Heart left ventricle (tissue), 16 donors: Measurements from ENCODE around the gene PLXNA3. TPM values are rescaled to one million over a fixed set of nuclear protein-coding genes. Genes with fewer than 3 reads are reported as not detected.

Source experiments
- ATAC-seq, 4 donors: fragments of 200-7000 bp; cut with Tn5 transposase; one replicate each; pipeline ENCODE4 v1.9.1; 2020 to 2022; ENCODE audit warnings: moderate library complexity in 4 of 4, mild to moderate bottlenecking in 3 of 4, moderate number of reproducible peaks in 1 of 4
- DNase-seq, 5 donors: peaks; one replicate each; pipeline ENCODE4 v3.0.0-alpha.2; 2020
- H3K27ac ChIP-seq, 12 donors: fragments of 200-600 bp; sonication (generic) in 4 of 12; one replicate each; pipeline versions ENCODE4 v1.5.0 to v1.8.0; 2016 to 2022; ENCODE audit warnings: mild to moderate bottlenecking in 2 of 12
- H3K27me3 ChIP-seq, 9 donors: fragments of 200-600 bp; sonication (generic) in 2 of 9; one replicate each; pipeline versions ENCODE4 v1.5.1 to v1.8.0; 2016 to 2022; ENCODE audit warnings: mild to moderate bottlenecking in 3 of 9
- H3K36me3 ChIP-seq, 9 donors: fragments of 200-600 bp; sonication (generic) in 2 of 9; one replicate each; pipeline versions ENCODE4 v1.5.0 to v1.8.0; 2018 to 2022; ENCODE audit warnings: mild to moderate bottlenecking in 2 of 9
- H3K4me1 ChIP-seq, 12 donors: fragments of 200-600 bp; sonication (generic) in 4 of 12; one replicate each; pipeline versions ENCODE4 v1.5.0 to v1.8.0; 2016 to 2022; ENCODE audit warnings: mild to moderate bottlenecking in 3 of 12
- H3K4me3 ChIP-seq, 12 donors: fragments of 200-600 bp; sonication (generic) in 4 of 12; one replicate each; pipeline versions ENCODE4 v1.5.0 to v1.8.0; 2017 to 2022; ENCODE audit warnings: mild to moderate bottlenecking in 9 of 12, moderate library complexity in 4 of 12
- H3K9me3 ChIP-seq, 12 donors: fragments of 200-600 bp; sonication (generic) in 4 of 12; one replicate each; pipeline versions ENCODE4 v1.5.0 to v1.8.0; 2016 to 2022; ENCODE audit warnings: mild to moderate bottlenecking in 1 of 12
- POLR2A ChIP-seq, 2 donors: fragments of 450-650 bp; IDR thresholded peaks; one replicate each; pipeline ENCODE4 v1.6.1; 2017; ENCODE audit warnings: antibody characterized with exemption in 2 of 2, mild to moderate bottlenecking in 2 of 2, moderate library complexity in 2 of 2
- WGBS, 4 donors: extraction: QIAGEN DNeasy Blood & Tissue Kit in 2 of 4; methylation state at CpG; one replicate each; pipeline versions ENCODE4 v1.1.5 to v1.1.7; 2013 to 2018; 5-methylcytosine and 5-hydroxymethylcytosine counted together
- intact Hi-C, 10 donors: fragments of 100-400 bp; cut with DNase I; formaldehyde crosslinking; loops; one replicate each; pipeline versions ENCODE4 v1.11.1 to v1.14.2; 2022
- polyA plus RNA-seq, 2 donors: library from polyadenylated mRNA; stranded (reverse); fragments of 200-250 nt; gene quantifications; one replicate each; pipeline ENCODE4 v1.2.3, GENCODE V29; 2013
- total RNA-seq, 9 donors: library from RNA; depleted of rRNA in 2 of 9; stranded (reverse); fragments of >200 nt in 2 of 9; fragmentation: NEBNext Ultra II Directional in 3 of 9; extraction: Animal tissue kit (Norgen Biotek cat#: 25700) in 3 of 9; gene quantifications; one replicate each; pipeline versions ENCODE4 v1.1.0 to v1.2.4, GENCODE V29; 2016 to 2023
- TF ChIP-seq, protein P1 (sequence below), 12 donors: fragments of 200-600 bp; sonication (generic) in 4 of 12; IDR thresholded peaks; one replicate each; pipeline versions ENCODE4 v1.5.0 to v1.8.0; 2018 to 2022; ENCODE audit warnings: antibody characterized with exemption in 12 of 12, mild to moderate bottlenecking in 5 of 12
- donor health status: ischemic (EF 13 %, LVEDD 7.1; RV severe dilation, severe dysfunction).
- donor health status: healthy with polysubstance abuse.
- donor health status: DM: no; HTN: yes; CAD: no.
- donor health status: DM: no; HTN: no; CAD: no.
- donor health status: ischemic (EF 25% LVEDD 6.9; RV normal size, moderate dysfunction).
- donor health status: ischemic (EF 25% LVEDD 5.7; RV mildly dilated, moderate dysfunction).
- donor health status: healthy.
- donor health status: DM: yes; HTN: yes; CAD: no.
- donor health status: ischemic (EF 35%, LVEDD 5.7; RV mildly dilated, moderate dysfunction).
- donor health status: nonischemic (EF 11% LVEDD 7.7; RV severe dilation, severe dysfunction).
- donor health status: DM: yes; HTN: yes; CAD: no.
- donor health status: PGD.
- donor health status: ischemic (EF 29% LVEDD 5.4; RV normal size, mild dysfunction).
- donor health status: nonischemic (EF 23%, LVEDD 6.1; RV moderate dilation, normal function).

PLXNA3 gene
- total and polyA plus RNA-seq, 11 donors, result 4.7 to 46.6 (median 12.6) TPM

DNA sequence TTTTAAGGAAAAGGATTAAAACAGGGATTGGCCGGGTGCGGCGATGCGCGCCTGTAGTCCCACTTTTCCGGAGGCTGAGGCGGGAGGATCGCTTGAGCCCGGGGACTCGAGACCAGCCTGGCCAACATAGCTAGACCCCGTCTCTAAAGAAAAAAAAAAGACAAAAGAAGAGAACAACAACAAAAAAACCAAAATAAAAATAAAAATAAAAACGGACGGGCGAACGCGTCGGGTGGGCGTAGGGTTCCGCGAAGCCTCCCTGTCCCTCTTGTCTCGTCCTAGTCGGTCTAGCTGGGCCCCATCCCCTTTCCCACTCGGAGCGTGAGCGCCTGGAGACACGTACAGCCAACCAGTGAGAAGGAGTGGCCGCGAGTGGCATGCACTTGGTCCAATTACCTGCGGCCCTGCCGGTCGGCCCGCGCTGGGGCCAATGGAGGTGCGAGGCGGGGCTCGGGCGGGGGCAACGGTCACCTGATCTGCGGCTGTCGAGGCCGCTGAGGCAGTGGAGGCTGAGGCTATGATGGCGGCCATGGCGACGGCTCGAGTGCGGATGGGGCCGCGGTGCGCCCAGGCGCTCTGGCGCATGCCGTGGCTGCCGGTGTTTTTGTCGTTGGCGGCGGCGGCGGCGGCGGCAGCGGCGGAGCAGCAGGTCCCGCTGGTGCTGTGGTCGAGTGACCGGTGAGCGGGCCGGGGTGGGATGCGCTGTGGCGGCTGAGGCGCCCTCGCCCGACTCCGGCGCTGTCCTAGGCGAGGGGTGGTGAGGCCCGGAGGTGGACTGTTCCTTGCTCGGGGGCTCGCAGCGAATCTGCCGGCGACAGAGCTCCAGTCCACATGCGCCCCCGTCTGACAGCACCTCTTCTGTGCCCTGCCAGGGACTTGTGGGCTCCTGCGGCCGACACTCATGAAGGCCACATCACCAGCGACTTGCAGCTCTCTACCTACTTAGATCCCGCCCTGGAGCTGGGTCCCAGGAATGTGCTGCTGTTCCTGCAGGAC, 29.6 kb upstream of the PLXNA3 start, which contains the start of gene ATP6AP1:
ATP6AP1 (plus strand) TSS at position 502 of the 996 bp plus-strand sequence; CDS start at position 518, 16 bp downstream.
- Histone ChIP-seq H3K9me3 (no peaks in the 10 kb centered on the region), H3K27ac (peak within 1 kb of the TSS; percentile 8 to 90 (median 80)), H3K4me3 (peak within 1 kb of the TSS; percentile 51 to 98 (median 78)), H3K4me1 (peaks cover 0 to 28% (median 7%) of the 10 kb centered on the region in 12 donors), H3K27me3 (no peaks in the 10 kb centered on the region), H3K36me3 (peaks cover 0 to 14% (median 6%) of the 10 kb centered on the region in 9 donors)
- intact Hi-C loops, result loop anchor here in 1 of 10 donors (2.0 kb wide), 1 partner anchor 62 kb away; the partner anchor contains the start of gene SLC10A3
- 7 to 50% (median 26%) methylated on average over 51 to 87 of the region's 87 CpGs for WGBS, 4 donors
- DNase-seq (peak; percentile 94 to 96 (median 95)), ATAC-seq (peak; percentile 96 to 99 (median 98))
- TF ChIP-seq, protein P1, sequence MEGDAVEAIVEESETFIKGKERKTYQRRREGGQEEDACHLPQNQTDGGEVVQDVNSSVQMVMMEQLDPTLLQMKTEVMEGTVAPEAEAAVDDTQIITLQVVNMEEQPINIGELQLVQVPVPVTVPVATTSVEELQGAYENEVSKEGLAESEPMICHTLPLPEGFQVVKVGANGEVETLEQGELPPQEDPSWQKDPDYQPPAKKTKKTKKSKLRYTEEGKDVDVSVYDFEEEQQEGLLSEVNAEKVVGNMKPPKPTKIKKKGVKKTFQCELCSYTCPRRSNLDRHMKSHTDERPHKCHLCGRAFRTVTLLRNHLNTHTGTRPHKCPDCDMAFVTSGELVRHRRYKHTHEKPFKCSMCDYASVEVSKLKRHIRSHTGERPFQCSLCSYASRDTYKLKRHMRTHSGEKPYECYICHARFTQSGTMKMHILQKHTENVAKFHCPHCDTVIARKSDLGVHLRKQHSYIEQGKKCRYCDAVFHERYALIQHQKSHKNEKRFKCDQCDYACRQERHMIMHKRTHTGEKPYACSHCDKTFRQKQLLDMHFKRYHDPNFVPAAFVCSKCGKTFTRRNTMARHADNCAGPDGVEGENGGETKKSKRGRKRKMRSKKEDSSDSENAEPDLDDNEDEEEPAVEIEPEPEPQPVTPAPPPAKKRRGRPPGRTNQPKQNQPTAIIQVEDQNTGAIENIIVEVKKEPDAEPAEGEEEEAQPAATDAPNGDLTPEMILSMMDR (IDR thresholded peaks at IDR 0.05), result peak in 2 of 12 donors; percentile 8 to 24
- TF ChIP-seq POLR2A (IDR thresholded peaks at IDR 0.05), result peak in 1 of 2 donors; percentile 70

DNA sequence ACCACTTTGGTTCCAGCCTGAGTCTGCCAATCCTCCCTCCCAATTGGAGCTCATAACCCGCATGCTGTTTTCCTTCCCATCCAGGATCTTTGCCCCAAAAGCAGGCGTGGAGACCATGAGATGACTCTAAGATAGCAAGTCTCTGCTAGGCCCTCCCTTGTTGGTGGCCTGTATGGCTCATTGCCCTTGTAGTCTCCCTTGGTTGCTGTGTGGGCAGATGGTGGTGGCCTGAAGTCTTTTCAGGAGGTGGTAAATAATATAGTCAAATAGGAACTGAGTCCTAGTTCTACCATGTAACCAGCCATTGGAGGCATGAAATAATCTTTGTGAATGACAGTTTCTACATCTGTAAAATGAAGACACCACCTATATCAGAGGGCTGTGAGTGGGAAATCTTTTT, 28.4 kb upstream of the PLXNA3 start:
- TF ChIP-seq POLR2A (IDR thresholded peaks at IDR 0.05), result no peak
- TF ChIP-seq, protein P1 (IDR thresholded peaks at IDR 0.05), result no peak
- no peaks in the 10 kb centered on the region for H3K27me3 ChIP-seq
- peaks cover 0 to 21% (median 6%) of the 10 kb centered on the region in 9 donors for H3K36me3 ChIP-seq
- 75 to 91% (median 86%) methylated on average over 2 of the region's 2 CpGs for WGBS, 4 donors
- intact Hi-C loops, result loop anchor here in 2 of 10 donors (2.0 to 10.0 kb wide), 2 partner anchors 55 to 61 kb away; partner anchors contain the start of genes EMD (in 1 of the 2), FLNA (in 1 of the 2) and SLC10A3 (in 1 of the 2)
- DNase-seq (no peak), ATAC-seq (no peak)
- H3K4me1 ChIP-seq, result peaks cover 0 to 28% (median 7%) of the 10 kb centered on the region in 12 donors
- H3K27ac ChIP-seq, result peak overlapping the region in 3 of 12 donors; percentile 84 to 90 (median 86)
- peak overlapping the region in 7 of 12 donors; percentile 67 to 98 (median 81) for H3K4me3 ChIP-seq
- no peaks in the 10 kb centered on the region for H3K9me3 ChIP-seq

DNA sequence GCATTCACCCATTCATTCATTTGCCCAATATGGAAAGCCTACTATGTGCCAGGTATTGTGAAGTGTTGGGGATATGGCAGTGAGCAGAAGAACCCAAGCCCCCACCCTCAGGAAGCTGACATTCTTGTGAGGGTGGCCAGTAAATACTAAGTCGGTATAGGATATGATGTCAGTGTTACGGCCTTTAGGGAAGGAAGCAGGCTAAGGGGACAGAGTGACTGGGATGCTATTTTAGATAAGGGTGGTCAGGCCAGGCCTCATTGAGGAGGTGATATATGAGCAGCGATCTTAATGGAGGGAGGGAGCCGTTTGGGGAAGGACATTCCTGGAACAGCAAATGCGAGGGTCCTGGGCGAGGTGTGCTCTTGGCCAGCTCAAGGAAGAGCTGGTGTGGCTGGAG, 27.6 kb upstream of the PLXNA3 start:
- ATAC-seq, result peak in 1 of 4 donors; percentile 15
- Histone ChIP-seq H3K27me3 (no peaks in the 10 kb centered on the region), H3K4me3 (peak overlapping the region in 1 of 12 donors; percentile 16), H3K36me3 (peaks cover 0 to 24% (median 6%) of the 10 kb centered on the region in 9 donors), H3K9me3 (no peaks in the 10 kb centered on the region), H3K4me1 (peaks cover 0 to 28% (median 7%) of the 10 kb centered on the region in 12 donors), H3K27ac (peak overlapping the region in 4 of 12 donors; percentile 35 to 84 (median 40))
- DNase-seq, result peak in 1 of 5 donors; percentile 10
- intact Hi-C loops, result loop anchor here in 1 of 10 donors (10.0 kb wide), 1 partner anchor 56 kb away; the partner anchor contains the start of genes EMD and FLNA
- WGBS, 4 donors, result 49 to 71% (median 58%) methylated on average over 6 of the region's 6 CpGs
- TF ChIP-seq, protein P1 (IDR thresholded peaks at IDR 0.05), result no peak
- no peak for TF ChIP-seq POLR2A (IDR thresholded peaks at IDR 0.05)
